K562 (cell line): Measurements from ENCODE around the gene HLA-DPA1. TPM values are rescaled to one million over a fixed set of nuclear protein-coding genes. Genes with fewer than 3 reads are reported as not detected.

Experiments
- ATAC-seq: fragments of 200-7000 bp; cut with Tn5 transposase; 3 replicates; pipeline ENCODE4 v1.9.1; 2020; ENCODE audit warnings: moderate library complexity
- BruUV-seq: library from RNA; stranded (reverse); fragments of 400-500 nt; replicated peaks from 2 replicates; lab custom pipeline; 2021; lab: Mats Ljungman, UMichigan
- CTCF ChIA-PET: fragments of 300-600 bp; formaldehyde crosslinking; extraction: SDS; loops from one replicate; lab custom pipeline; 2021; ENCODE audit warnings: low intra/inter-chr PET ratio; lab: Yijun Ruan, JAX
- POLR2A ChIA-PET: fragments of 300-600, 350-650 bp; sonication (Branson Sonifier 250); formaldehyde crosslinking; extraction: SDS; loops from one replicate; lab custom pipeline; 2021; ENCODE audit warnings: antibody characterized with exemption, inconsistent platforms; lab: Yijun Ruan, JAX
- DNase-seq, 4 experiments: peaks; one replicate each; pipeline versions ENCODE4 v3.0.0 to v3.0.0-alpha.2; 2011 to 2018; ENCODE audit warnings: low spot score in 3 of 4, mixed read lengths in 3 of 4; ENCODE audit errors: extremely low read depth in 1 of 4
- FAIRE-seq: peaks from 2 replicates; lab custom pipeline; 2011; peaks lifted over from hg19 to GRCh38; lab: Jason Lieb, UNC
- H2AFZ ChIP-seq: 2 replicates; pipeline ENCODE4 v1.6.0; 2011; ENCODE audit warnings: low read depth, low read length, control low read depth, inconsistent platforms
- H3K27ac ChIP-seq: fragments of 200-600 bp; 3 replicates; pipeline ENCODE4 v1.8.0; 2011; ENCODE audit warnings: low read depth, mild to moderate bottlenecking, control low read depth, inconsistent platforms, low read length, moderate library complexity, mixed read lengths; ENCODE audit errors: extremely low read depth
- H3K27me3 ChIP-seq, 2 experiments: fragments of 300-600 bp in 1 of 2; 2 replicates in 1 of 2; 3 replicates in 1 of 2; pipeline versions ENCODE4 v1.6.0 to v1.8.0; 2011; ENCODE audit warnings: inconsistent platforms in 2 of 2, low read length in 2 of 2, mild to moderate bottlenecking in 1 of 2, mixed read lengths in 1 of 2, moderate library complexity in 1 of 2; ENCODE audit not compliant: control insufficient read depth in 2 of 2, insufficient read depth in 2 of 2
- H3K36me3 ChIP-seq: fragments of 300-600 bp; 3 replicates; pipeline ENCODE4 v1.8.0; 2011; ENCODE audit warnings: mild to moderate bottlenecking, low read length, inconsistent platforms; ENCODE audit not compliant: control insufficient read depth, insufficient read depth
- H3K4me1 ChIP-seq, 2 experiments: fragments of 200-600 bp in 1 of 2; replicated peaks in 1 of 2; 2 replicates in 1 of 2; 3 replicates in 1 of 2; pipeline versions ENCODE4 v1.5.1 to v1.8.0; 2011; ENCODE audit warnings: inconsistent platforms in 2 of 2, low read length in 2 of 2, mild to moderate bottlenecking in 1 of 2, mixed read lengths in 1 of 2, moderate library complexity in 1 of 2; ENCODE audit not compliant: control insufficient read depth in 2 of 2, insufficient read depth in 2 of 2
- H3K4me2 ChIP-seq: 2 replicates; pipeline ENCODE4 v1.6.1; 2011; ENCODE audit warnings: low read length, control low read depth, inconsistent platforms, mixed read lengths; ENCODE audit not compliant: insufficient read depth
- H3K4me3 ChIP-seq: fragments of 200-600 bp; sonication (generic), shearing (Covaris generic); 2 replicates; pipeline ENCODE4 v1.5.1; 2016; ENCODE audit warnings: control low read depth, inconsistent platforms
- H3K79me2 ChIP-seq: fragments of 200-600 bp; 3 replicates; pipeline ENCODE4 v1.8.0; 2011; ENCODE audit warnings: low read length, inconsistent platforms; ENCODE audit not compliant: control insufficient read depth, insufficient read depth
- H3K9ac ChIP-seq, 2 experiments: 2 replicates each; pipeline versions ENCODE4 v1.6.0 to v1.6.1; 2011; ENCODE audit warnings: low read depth in 2 of 2, low read length in 2 of 2, control low read depth in 1 of 2, inconsistent platforms in 1 of 2, mild to moderate bottlenecking in 1 of 2, mixed read lengths in 1 of 2; ENCODE audit not compliant: insufficient read depth in 1 of 2
- H3K9me1 ChIP-seq: one replicate; pipeline ENCODE4 v1.6.0; 2011; ENCODE audit warnings: inconsistent platforms, mild to moderate bottlenecking, low read length, moderate library complexity; ENCODE audit not compliant: control insufficient read depth, insufficient read depth
- H3K9me3 ChIP-seq: replicated peaks from 2 replicates; pipeline ENCODE4 v1.5.1; 2011; ENCODE audit warnings: low read depth, low read length, inconsistent platforms; ENCODE audit not compliant: control insufficient read depth, insufficient read depth
- H4K20me1 ChIP-seq: replicated peaks from 2 replicates; pipeline ENCODE4 v1.6.1; 2011; ENCODE audit warnings: low read length, inconsistent platforms, mixed read lengths; ENCODE audit not compliant: control insufficient read depth, insufficient read depth
- BCL6 ChIP-seq: fragments of 250-450 bp; sonication (Bioruptor Pico); IDR thresholded peaks from 2 replicates; pipeline ENCODE4 v1.4.0; 2020
- NEUROD1 ChIP-seq: fragments of 150-350 bp; IDR thresholded peaks from 2 replicates; pipeline ENCODE4 v1.6.1; 2014; ENCODE audit warnings: borderline replicate concordance, low read length, low read depth; ENCODE audit not compliant: partially characterized antibody
- NFE2L1 ChIP-seq: fragments of 450-650 bp; IDR thresholded peaks from 2 replicates; pipeline ENCODE4 v1.6.1; 2016; ENCODE audit warnings: missing genetic modification characterization, low read depth, mild to moderate bottlenecking, missing compliant biosample characterization, moderate library complexity, borderline replicate concordance
- SETDB1 ChIP-seq: IDR thresholded peaks from one replicate; pipeline ENCODE4 v1.6.1; 2012; ENCODE audit warnings: low read length, control low read depth, inconsistent platforms
- TAF1 ChIP-seq: IDR thresholded peaks from 2 replicates; pipeline ENCODE4 v1.6.1; 2011; ENCODE audit warnings: mild to moderate bottlenecking, low read length, moderate library complexity; ENCODE audit not compliant: insufficient read depth, control insufficient read depth, severe bottlenecking; ENCODE audit errors: extremely low read depth
- ZKSCAN3 ChIP-seq: fragments of 250-450 bp; sonication (Bioruptor Pico); IDR thresholded peaks from 2 replicates; pipeline ENCODE4 v1.4.0; 2020
- ZNF24 ChIP-seq: fragments of 450-650 bp; IDR thresholded peaks from 2 replicates; pipeline ENCODE4 v1.6.1; 2016
- WGBS: fragments of 100-300 bp; shearing (Covaris generic); methylation state at CpG from one replicate; pipeline ENCODE4 v1.1.6; 2016; ENCODE audit warnings: low coverage, mixed read lengths; ENCODE audit not compliant: insufficient coverage; ENCODE audit errors: missing lambda C conversion rate; 5-methylcytosine and 5-hydroxymethylcytosine counted together
- in situ Hi-C: fragments of 300-500 bp; cut with MboI; formaldehyde crosslinking; loops from 4 replicates; pipeline ENCODE4 v1.15.0; 2018; ENCODE audit warnings: inconsistent platforms, mixed read lengths
- intact Hi-C: fragments of 100-400 bp; cut with micrococcal nuclease; formaldehyde crosslinking; loops from 2 replicates; pipeline ENCODE4 v1.14.2; 2022
- polyA plus RNA-seq, 8 experiments: library from polyadenylated mRNA; depleted of rRNA in 4 of 8; stranded (reverse) in 5 of 8; unstranded in 3 of 8; fragments of >200 nt; fragmentation: Nextera tagmentation in 2 of 8; fragmentation: Illumina TruSeq in 1 of 8; extraction: Ambion mirVana in 2 of 8; extraction: Trizol in 1 of 8; gene quantifications; 2 replicates each; pipeline versions ENCODE4 v1.2.1 to v1.2.3, GENCODE V29; 2011 to 2014; ENCODE audit warnings: inconsistent platforms in 1 of 8, missing spikeins in 1 of 8
- total RNA-seq, 7 experiments: library from RNA; depleted of rRNA in 6 of 7; stranded (reverse); fragments of >200 nt in 6 of 7; fragmentation: Illumina TruSeq in 2 of 7; extraction: Trizol in 2 of 7; gene quantifications; 2 replicates each; pipeline versions ENCODE4 v1.2.1 to v1.2.3, GENCODE V29; 2011 to 2021; ENCODE audit warnings: low replicate concordance in 1 of 7

HLA-DPA1 gene
- total and polyA plus RNA-seq, 9 of the 15 experiments (the other 6 are each of a cell fraction or from before 2014, with no cell fraction given) = 0.23 to 0.93 (median 0.55) TPM

DNA sequence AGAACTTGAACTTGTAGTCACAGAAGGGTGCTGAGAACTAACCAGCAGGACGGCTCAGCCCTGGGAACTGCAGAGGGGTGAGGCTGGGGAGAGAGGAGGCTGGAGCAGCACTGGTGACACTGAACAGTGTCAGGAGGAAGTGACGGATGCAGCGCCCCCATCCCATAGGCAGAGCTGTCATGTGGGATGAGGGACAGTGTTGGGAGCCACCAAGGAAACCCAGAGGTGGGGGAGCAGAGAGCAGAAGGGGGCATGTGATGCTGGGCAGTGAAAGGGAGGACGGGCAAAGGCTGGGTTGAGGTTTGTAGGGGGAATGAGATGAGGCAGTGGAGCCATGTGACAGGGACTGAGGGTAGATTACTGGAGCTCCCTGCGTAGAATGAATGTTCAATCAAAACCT, 4.5 kb upstream of the HLA-DPA1 start:
- Histone ChIP-seq H2AFZ (no peak overlapping the region), H3K27ac (no peak overlapping the region), H4K20me1 (no peaks in the 10 kb centered on the region), H3K27me3 (peaks cover 28 to 45% of the 10 kb centered on the region in 2 experiments), H3K4me2 (no peak overlapping the region), H3K9ac (no peak overlapping the region), H3K79me2 (no peaks in the 10 kb centered on the region), H3K36me3 (no peaks in the 10 kb centered on the region), H3K9me3 (no peaks in the 10 kb centered on the region), H3K9me1 (no peaks in the 10 kb centered on the region), H3K4me3 (no peak overlapping the region), H3K4me1 (peaks cover 0 to 6% of the 10 kb centered on the region in 2 experiments; a peak in 3 of 5 replicates)
- ChIA-PET CTCF (no interaction called here), POLR2A (interaction anchor here (0.8 to 1.4 kb wide), 2 partner anchors 11 to 103 kb away, joined by 3 to 4 read pairs; no protein-coding TSS in a partner anchor)
- no peak for ATAC-seq
- no peak for FAIRE-seq
- TF ChIP-seq ZNF24 (no peak), BCL6 (CRISPR knock-in tag) (no peak), NFE2L1 (no peak), SETDB1 (no peak), TAF1 (no peak), NEUROD1 (no peak), ZKSCAN3 (CRISPR knock-in tag) (no peak)
- no peak for DNase-seq
- no TSS peak for BruUV-seq
- WGBS = 0% methylated on average over 5 of the region's 5 CpGs
- in situ Hi-C loops (no loop called here), intact Hi-C loops (no loop called here)
